ENCODE results near the gene TRIM45. TPM values are rescaled to one million over a fixed set of nuclear protein-coding genes. Genes with fewer than 3 reads are reported as not detected.

TRIM45 gene
- total RNA-seq, 1 donor from 2014 or later = 6.3 TPM

DNA sequence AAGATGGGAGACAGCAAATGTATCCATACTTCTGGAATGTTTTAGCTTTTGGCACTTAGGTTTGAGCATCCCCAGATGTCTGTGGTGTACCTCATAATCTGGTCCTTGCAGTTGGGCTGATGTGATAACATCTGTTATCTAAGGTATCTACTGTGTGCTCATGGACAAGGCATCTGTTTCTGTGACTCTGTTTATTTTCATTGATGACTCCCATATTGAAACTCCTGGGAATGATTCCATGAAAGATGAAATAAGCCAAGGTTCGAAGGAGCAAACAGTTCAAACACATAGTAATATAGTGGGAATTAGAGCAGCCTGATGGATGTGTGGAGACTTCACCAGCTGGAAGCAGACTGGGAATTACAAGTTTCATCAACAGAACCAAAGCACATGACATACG lies 20.7 kb upstream of the TRIM45 start:
- no peaks in the 10 kb centered on the region for H3K9me3 Mint-ChIP-seq (ENCODE audit: unreplicated experiment)
- H3K4me1 Mint-ChIP-seq (ENCODE audit: unreplicated experiment) = peaks cover 14% of the 10 kb centered on the region
- no peaks in the 10 kb centered on the region for H3K36me3 Mint-ChIP-seq (ENCODE audit: unreplicated experiment)
- TF ChIP-seq, protein P1, sequence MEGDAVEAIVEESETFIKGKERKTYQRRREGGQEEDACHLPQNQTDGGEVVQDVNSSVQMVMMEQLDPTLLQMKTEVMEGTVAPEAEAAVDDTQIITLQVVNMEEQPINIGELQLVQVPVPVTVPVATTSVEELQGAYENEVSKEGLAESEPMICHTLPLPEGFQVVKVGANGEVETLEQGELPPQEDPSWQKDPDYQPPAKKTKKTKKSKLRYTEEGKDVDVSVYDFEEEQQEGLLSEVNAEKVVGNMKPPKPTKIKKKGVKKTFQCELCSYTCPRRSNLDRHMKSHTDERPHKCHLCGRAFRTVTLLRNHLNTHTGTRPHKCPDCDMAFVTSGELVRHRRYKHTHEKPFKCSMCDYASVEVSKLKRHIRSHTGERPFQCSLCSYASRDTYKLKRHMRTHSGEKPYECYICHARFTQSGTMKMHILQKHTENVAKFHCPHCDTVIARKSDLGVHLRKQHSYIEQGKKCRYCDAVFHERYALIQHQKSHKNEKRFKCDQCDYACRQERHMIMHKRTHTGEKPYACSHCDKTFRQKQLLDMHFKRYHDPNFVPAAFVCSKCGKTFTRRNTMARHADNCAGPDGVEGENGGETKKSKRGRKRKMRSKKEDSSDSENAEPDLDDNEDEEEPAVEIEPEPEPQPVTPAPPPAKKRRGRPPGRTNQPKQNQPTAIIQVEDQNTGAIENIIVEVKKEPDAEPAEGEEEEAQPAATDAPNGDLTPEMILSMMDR (IDR thresholded peaks at IDR 0.05) = no peak
- no peaks in the 10 kb centered on the region for H3K27me3 Mint-ChIP-seq (ENCODE audit: unreplicated experiment)
- H3K27ac Mint-ChIP-seq (ENCODE audit: unreplicated experiment) = no peak overlapping the region
- H3K4me3 Mint-ChIP-seq (ENCODE audit: unreplicated experiment) = no peak overlapping the region
- no peak for DNase-seq (ENCODE audit: extremely low spot score, unreplicated experiment)

- Mint-ChIP-seq H3K27me3 (ENCODE audit: unreplicated experiment) (no peaks in the 10 kb centered on the region), H3K9me3 (ENCODE audit: unreplicated experiment) (no peaks in the 10 kb centered on the region), H3K4me3 (ENCODE audit: unreplicated experiment) (no peak overlapping the region), H3K4me1 (ENCODE audit: unreplicated experiment) (no peaks in the 10 kb centered on the region), H3K27ac (ENCODE audit: unreplicated experiment) (no peak overlapping the region), H3K36me3 (ENCODE audit: unreplicated experiment) (no peaks in the 10 kb centered on the region)
- TF ChIP-seq, protein P1 (IDR thresholded peaks at IDR 0.05) = no peak
- no peak for DNase-seq (ENCODE audit: extremely low spot score, unreplicated experiment)
Measured at GRCh38 chr1:117138561-117138960, 17.0 kb upstream of the TRIM45 start.

DNA sequence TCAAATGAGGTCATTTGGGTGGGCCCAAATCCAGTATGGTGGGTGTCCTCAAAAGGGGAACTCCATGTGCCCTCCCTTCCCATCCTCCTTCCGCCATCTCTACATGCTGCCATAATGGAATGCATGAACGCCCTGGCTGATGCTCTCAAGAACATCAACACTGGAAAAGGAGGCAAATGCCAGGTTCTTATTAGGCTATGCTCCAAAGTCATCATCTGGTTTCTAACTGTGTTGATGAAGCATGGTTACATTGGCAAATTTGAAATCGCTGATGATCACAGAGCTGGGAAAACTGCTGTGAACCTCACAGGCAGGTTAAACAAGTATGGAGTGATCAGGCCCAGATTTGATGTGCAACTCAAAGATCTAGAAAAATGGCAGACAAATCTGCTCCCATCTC lies 16.6 kb upstream of the TRIM45 start:
- Mint-ChIP-seq H3K27ac (ENCODE audit: unreplicated experiment) (no peak overlapping the region), H3K4me1 (ENCODE audit: unreplicated experiment) (no peaks in the 10 kb centered on the region), H3K9me3 (ENCODE audit: unreplicated experiment) (no peaks in the 10 kb centered on the region), H3K27me3 (ENCODE audit: unreplicated experiment) (no peaks in the 10 kb centered on the region), H3K4me3 (ENCODE audit: unreplicated experiment) (no peak overlapping the region), H3K36me3 (ENCODE audit: unreplicated experiment) (no peaks in the 10 kb centered on the region)
- DNase-seq (ENCODE audit: extremely low spot score, unreplicated experiment) = no peak
- TF ChIP-seq, protein P1 (IDR thresholded peaks at IDR 0.05) = no peak

- TF ChIP-seq, protein P1 (IDR thresholded peaks at IDR 0.05) = no peak
- no peak for DNase-seq (ENCODE audit: extremely low spot score, unreplicated experiment)
- no peaks in the 10 kb centered on the region for H3K36me3 Mint-ChIP-seq (ENCODE audit: unreplicated experiment)
- H3K4me3 Mint-ChIP-seq (ENCODE audit: unreplicated experiment) = no peak overlapping the region
- H3K9me3 Mint-ChIP-seq (ENCODE audit: unreplicated experiment) = no peaks in the 10 kb centered on the region
- H3K27ac Mint-ChIP-seq (ENCODE audit: unreplicated experiment) = no peak overlapping the region
- H3K4me1 Mint-ChIP-seq (ENCODE audit: unreplicated experiment) = no peaks in the 10 kb centered on the region
- H3K27me3 Mint-ChIP-seq (ENCODE audit: unreplicated experiment) = no peaks in the 10 kb centered on the region
Measured at GRCh38 chr1:117137281-117137855, 15.8 kb upstream of the TRIM45 start.

DNA sequence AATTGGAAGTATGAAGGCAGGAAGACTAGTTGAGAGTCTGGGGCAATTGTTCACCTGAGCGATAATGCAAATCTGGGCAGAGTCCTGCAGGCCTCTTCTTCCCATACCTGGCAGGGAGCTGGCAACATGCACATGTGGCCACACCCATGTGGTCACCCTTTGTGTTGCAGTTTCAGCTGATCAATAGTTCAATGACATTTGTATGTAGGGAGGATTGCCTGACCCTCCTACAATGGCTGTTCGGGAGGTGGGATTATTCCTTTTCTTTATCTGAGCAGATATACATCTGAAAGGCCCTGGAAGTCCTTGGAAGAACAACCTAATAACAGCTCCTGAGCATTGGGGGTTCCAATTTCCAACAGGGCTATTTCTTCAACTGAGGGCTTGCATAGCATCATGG lies 15.2 kb upstream of the TRIM45 start:
- no peak for DNase-seq (ENCODE audit: extremely low spot score, unreplicated experiment)
- no peak overlapping the region for H3K4me3 Mint-ChIP-seq (ENCODE audit: unreplicated experiment)
- H3K27me3 Mint-ChIP-seq (ENCODE audit: unreplicated experiment) = no peaks in the 10 kb centered on the region
- no peaks in the 10 kb centered on the region for H3K9me3 Mint-ChIP-seq (ENCODE audit: unreplicated experiment)
- no peak overlapping the region for H3K27ac Mint-ChIP-seq (ENCODE audit: unreplicated experiment)
- H3K36me3 Mint-ChIP-seq (ENCODE audit: unreplicated experiment) = no peaks in the 10 kb centered on the region
- TF ChIP-seq, protein P1 (IDR thresholded peaks at IDR 0.05) = no peak
- H3K4me1 Mint-ChIP-seq (ENCODE audit: unreplicated experiment) = no peaks in the 10 kb centered on the region

Measured in osteocyte (in vitro differentiated cells).